Glutamatergic neuron (in vitro differentiated cells): ENCODE measurements around the gene SPDYE4. TPM values are rescaled to one million over a fixed set of nuclear protein-coding genes. Genes with fewer than 3 reads are reported as not detected.

Experiments
- DNase-seq: peaks from one replicate; pipeline ENCODE4 v3.0.0; 2022
- H3K27ac Mint-ChIP-seq: one replicate; pipeline ENCODE4 v1.8.0; 2020; ENCODE audit warnings: mild to moderate bottlenecking, mixed read lengths, inconsistent platforms; ENCODE audit not compliant: unreplicated experiment
- H3K27me3 Mint-ChIP-seq: one replicate; pipeline ENCODE4 v1.8.0; 2020; ENCODE audit warnings: mild to moderate bottlenecking, moderate library complexity, mixed read lengths, inconsistent platforms; ENCODE audit not compliant: unreplicated experiment
- H3K36me3 Mint-ChIP-seq: one replicate; pipeline ENCODE4 v1.8.0; 2020; ENCODE audit warnings: mild to moderate bottlenecking, mixed read lengths, inconsistent platforms; ENCODE audit not compliant: unreplicated experiment
- H3K4me1 Mint-ChIP-seq: one replicate; pipeline ENCODE4 v1.8.0; 2020; ENCODE audit warnings: mild to moderate bottlenecking, low read depth, mixed read lengths, inconsistent platforms; ENCODE audit not compliant: unreplicated experiment
- H3K4me3 Mint-ChIP-seq: one replicate; pipeline ENCODE4 v1.8.0; 2020; ENCODE audit warnings: mild to moderate bottlenecking, mixed read lengths, inconsistent platforms; ENCODE audit not compliant: unreplicated experiment
- H3K9me3 Mint-ChIP-seq: one replicate; pipeline ENCODE4 v1.8.0; 2020; ENCODE audit warnings: mild to moderate bottlenecking, moderate library complexity, mixed read lengths, inconsistent platforms; ENCODE audit not compliant: unreplicated experiment
- CTCF ChIP-seq: fragments of 200-600 bp; sonication (generic); IDR thresholded peaks from one replicate; pipeline ENCODE4 v1.5.0; 2021; ENCODE audit not compliant: partially characterized antibody, unreplicated experiment
- total RNA-seq: library from RNA; stranded (reverse); fragmentation: NEBNext Ultra II Directional; extraction: Animal tissue kit (Norgen Biotek cat#: 25700); gene quantifications from one replicate; pipeline ENCODE4 v1.2.1, GENCODE V29; 2021; ENCODE audit not compliant: unreplicated experiment

The SPDYE4 gene
- total RNA-seq, 1 donor from 2014 or later, result not detected

GRCh38 chr17:8753976-8754440 lies 4.3 kb downstream of the SPDYE4 start:
- peak; percentile 33 for TF ChIP-seq CTCF
- Mint-ChIP-seq H3K9me3 (peaks cover 4% of the 10 kb centered on the region), H3K27ac (no peak overlapping the region), H3K36me3 (peaks cover 5% of the 10 kb centered on the region), H3K4me3 (no peak overlapping the region), H3K27me3 (peaks cover 2% of the 10 kb centered on the region), H3K4me1 (no peaks in the 10 kb centered on the region)
- DNase-seq, result no peak

GRCh38 chr17:8753136-8753975 lies 5.0 kb downstream of the SPDYE4 start:
- DNase-seq, result no peak

GRCh38 chr17:8749616-8750015 lies 8.7 kb downstream of the SPDYE4 start:
- Mint-ChIP-seq H3K9me3 (no peaks in the 10 kb centered on the region), H3K27me3 (peaks cover 3% of the 10 kb centered on the region), H3K4me3 (no peak overlapping the region), H3K27ac (no peak overlapping the region), H3K4me1 (no peaks in the 10 kb centered on the region), H3K36me3 (no peaks in the 10 kb centered on the region)
- no peak for TF ChIP-seq CTCF
- DNase-seq, result no peak

More at GRCh38 chr17:8753136-8753975, 5.0 kb downstream of the SPDYE4 start:
- no peak overlapping the region for H3K27ac Mint-ChIP-seq
- H3K4me1 Mint-ChIP-seq, result no peaks in the 10 kb centered on the region
- no peak for TF ChIP-seq CTCF
- H3K36me3 Mint-ChIP-seq, result peaks cover 5% of the 10 kb centered on the region
- peaks cover 4% of the 10 kb centered on the region for H3K9me3 Mint-ChIP-seq
- H3K27me3 Mint-ChIP-seq, result peaks cover 2% of the 10 kb centered on the region
- H3K4me3 Mint-ChIP-seq, result no peak overlapping the region

GRCh38 chr17:8747742-8748141 lies 10.6 kb downstream of the SPDYE4 start:
- H3K36me3 Mint-ChIP-seq, result no peaks in the 10 kb centered on the region
- no peaks in the 10 kb centered on the region for H3K9me3 Mint-ChIP-seq
- no peak overlapping the region for H3K27ac Mint-ChIP-seq
- no peak overlapping the region for H3K4me3 Mint-ChIP-seq
- no peak for TF ChIP-seq CTCF
- DNase-seq, result no peak
- peaks cover 3% of the 10 kb centered on the region for H3K27me3 Mint-ChIP-seq
- H3K4me1 Mint-ChIP-seq, result no peaks in the 10 kb centered on the region
